ENCODE measurements around the gene LIPE.

LIPE gene

DNA sequence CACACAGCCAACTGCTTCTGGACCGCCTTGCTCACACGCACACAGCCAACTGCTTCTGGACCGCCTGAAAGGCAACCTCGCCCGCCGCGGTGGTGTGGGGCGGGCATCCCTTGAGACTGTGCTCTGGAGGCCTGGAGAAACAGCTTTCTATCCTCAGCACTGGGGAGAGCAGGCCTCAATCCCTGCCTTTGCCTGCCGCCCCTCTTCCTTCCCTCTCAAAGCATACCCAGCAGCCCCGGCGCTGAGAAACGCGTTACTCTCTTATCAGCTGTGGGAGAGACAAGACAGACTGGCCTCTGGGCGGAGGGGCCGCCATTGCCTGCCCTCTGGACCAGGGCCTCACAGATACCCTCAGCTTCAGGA lies 2.9 kb downstream of the LIPE start:
- Histone ChIP-seq H3K27me3 (ENCODE audit: insufficient read depth, low read length, poor library complexity) (no peaks in the 10 kb centered on the region), H2AFZ (ENCODE audit: low read depth, low read length) (peak overlapping the region; percentile 63), H3K36me3 (ENCODE audit: insufficient read depth, low read length) (no peaks in the 10 kb centered on the region), H3K79me2 (ENCODE audit: insufficient read depth, low read length) (no peaks in the 10 kb centered on the region), H3K4me2 (ENCODE audit: insufficient read depth, low read length) (peak overlapping the region; percentile 72), H3K27ac (ENCODE audit: low read length) (no peak overlapping the region; the same call in 1 of the 2 replicates), H3K4me1 (ENCODE audit: insufficient read depth, low read length) (peaks cover 24% of the 10 kb centered on the region), H3K9me3 (ENCODE audit: insufficient read depth, low read length, severe bottlenecking) (no peaks in the 10 kb centered on the region), H3K4me3 (ENCODE audit: low read depth in 1 of 2, low read length in 2 of 2) (peak overlapping the region in 1 of 2 experiments; percentile 70; a peak in 2 of 4 replicates), H3K9ac (ENCODE audit: low read depth, low read length) (peak overlapping the region; percentile 60; the same call in 1 of the 2 replicates), H4K20me1 (ENCODE audit: insufficient read depth, low read length) (peaks cover 14% of the 10 kb centered on the region)
- no peak for TF ChIP-seq EZH2 (IDR thresholded peaks at IDR 0.05; ENCODE audit: borderline replicate concordance, low read depth, low read length, severe bottlenecking)
- TF ChIP-seq, protein P1, sequence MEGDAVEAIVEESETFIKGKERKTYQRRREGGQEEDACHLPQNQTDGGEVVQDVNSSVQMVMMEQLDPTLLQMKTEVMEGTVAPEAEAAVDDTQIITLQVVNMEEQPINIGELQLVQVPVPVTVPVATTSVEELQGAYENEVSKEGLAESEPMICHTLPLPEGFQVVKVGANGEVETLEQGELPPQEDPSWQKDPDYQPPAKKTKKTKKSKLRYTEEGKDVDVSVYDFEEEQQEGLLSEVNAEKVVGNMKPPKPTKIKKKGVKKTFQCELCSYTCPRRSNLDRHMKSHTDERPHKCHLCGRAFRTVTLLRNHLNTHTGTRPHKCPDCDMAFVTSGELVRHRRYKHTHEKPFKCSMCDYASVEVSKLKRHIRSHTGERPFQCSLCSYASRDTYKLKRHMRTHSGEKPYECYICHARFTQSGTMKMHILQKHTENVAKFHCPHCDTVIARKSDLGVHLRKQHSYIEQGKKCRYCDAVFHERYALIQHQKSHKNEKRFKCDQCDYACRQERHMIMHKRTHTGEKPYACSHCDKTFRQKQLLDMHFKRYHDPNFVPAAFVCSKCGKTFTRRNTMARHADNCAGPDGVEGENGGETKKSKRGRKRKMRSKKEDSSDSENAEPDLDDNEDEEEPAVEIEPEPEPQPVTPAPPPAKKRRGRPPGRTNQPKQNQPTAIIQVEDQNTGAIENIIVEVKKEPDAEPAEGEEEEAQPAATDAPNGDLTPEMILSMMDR (IDR thresholded peaks at IDR 0.05; ENCODE audit: borderline replicate concordance, extremely low read depth, low read length, poor library complexity, severe bottlenecking), result no peak
- ATAC-seq (ENCODE audit: insufficient read depth, low read depth) (no peak), DNase-seq (no peak)

- Histone ChIP-seq H4K20me1 (ENCODE audit: insufficient read depth, low read length) (peaks cover 14% of the 10 kb centered on the region), H3K4me3 (ENCODE audit: low read depth in 1 of 2, low read length in 2 of 2) (peak overlapping the region; percentile 26 to 70; a peak in 3 of 4 replicates), H3K4me2 (ENCODE audit: insufficient read depth, low read length) (peak overlapping the region; percentile 72), H3K4me1 (ENCODE audit: insufficient read depth, low read length) (peaks cover 24% of the 10 kb centered on the region), H3K27ac (ENCODE audit: low read length) (peak overlapping the region; percentile 61), H3K36me3 (ENCODE audit: insufficient read depth, low read length) (no peaks in the 10 kb centered on the region), H2AFZ (ENCODE audit: low read depth, low read length) (peak overlapping the region; percentile 63), H3K9me3 (ENCODE audit: insufficient read depth, low read length, severe bottlenecking) (no peaks in the 10 kb centered on the region), H3K9ac (ENCODE audit: low read depth, low read length) (peak overlapping the region; percentile 60), H3K79me2 (ENCODE audit: insufficient read depth, low read length) (no peaks in the 10 kb centered on the region), H3K27me3 (ENCODE audit: insufficient read depth, low read length, poor library complexity) (no peaks in the 10 kb centered on the region)
- ATAC-seq (ENCODE audit: insufficient read depth, low read depth) (peak; percentile 95), DNase-seq (peak; percentile 89)
- TF ChIP-seq, protein P1 (IDR thresholded peaks at IDR 0.05; ENCODE audit: borderline replicate concordance, extremely low read depth, low read length, poor library complexity, severe bottlenecking), result no peak
- no peak for TF ChIP-seq EZH2 (IDR thresholded peaks at IDR 0.05; ENCODE audit: borderline replicate concordance, low read depth, low read length, severe bottlenecking)
These were observed 3.5 kb downstream of the LIPE start for GRCh38 chr19:42423462-42424344.

DNA sequence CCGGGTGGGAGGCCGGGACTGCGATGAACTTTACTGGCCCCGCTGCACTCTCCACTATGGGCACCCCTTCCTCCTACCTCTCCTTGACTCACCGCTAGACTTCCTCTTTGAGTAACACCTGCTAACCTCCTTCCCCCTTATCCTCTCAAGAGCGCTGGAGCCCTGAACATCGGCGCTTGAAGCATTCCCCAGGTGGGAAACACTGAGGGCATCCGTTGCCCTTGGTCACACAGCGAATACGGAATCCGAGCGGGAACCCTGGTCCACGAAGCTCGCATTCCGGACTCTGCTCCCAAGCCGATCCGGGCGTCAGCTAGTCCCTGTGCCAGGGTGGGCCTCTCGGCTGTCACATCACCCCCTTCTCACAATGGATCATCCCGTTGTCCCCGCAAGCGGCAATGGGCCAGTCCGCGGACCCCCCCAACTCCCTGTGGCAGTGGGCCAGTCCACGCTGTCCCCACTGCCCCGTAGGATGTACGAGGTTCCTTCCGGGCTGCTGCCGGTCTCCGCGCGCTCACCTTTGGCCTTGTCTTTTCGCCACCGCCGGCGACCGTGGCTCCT lies 4.2 kb downstream of the LIPE start:
- H3K27ac ChIP-seq (ENCODE audit: low read length), result peak overlapping the region; percentile 61
- H3K36me3 ChIP-seq (ENCODE audit: insufficient read depth, low read length), result no peaks in the 10 kb centered on the region
- peak; percentile 25 for ATAC-seq (ENCODE audit: insufficient read depth, low read depth)
- peak overlapping the region; percentile 63 for H2AFZ ChIP-seq (ENCODE audit: low read depth, low read length)
- H3K27me3 ChIP-seq (ENCODE audit: insufficient read depth, low read length, poor library complexity), result no peaks in the 10 kb centered on the region
- H3K9ac ChIP-seq (ENCODE audit: low read depth, low read length), result peak overlapping the region; percentile 60
- H3K4me3 ChIP-seq (ENCODE audit: low read depth in 1 of 2, low read length in 2 of 2), result peak overlapping the region; percentile 26 to 70; a peak in 3 of 4 replicates
- no peak for DNase-seq
- H3K9me3 ChIP-seq (ENCODE audit: insufficient read depth, low read length, severe bottlenecking), result no peaks in the 10 kb centered on the region
- H3K79me2 ChIP-seq (ENCODE audit: insufficient read depth, low read length), result no peaks in the 10 kb centered on the region
- H3K4me2 ChIP-seq (ENCODE audit: insufficient read depth, low read length), result peak overlapping the region; percentile 72
- H3K4me1 ChIP-seq (ENCODE audit: insufficient read depth, low read length), result peaks cover 24% of the 10 kb centered on the region
- TF ChIP-seq, protein P1 (IDR thresholded peaks at IDR 0.05; ENCODE audit: borderline replicate concordance, extremely low read depth, low read length, poor library complexity, severe bottlenecking), result no peak
- no peak for TF ChIP-seq EZH2 (IDR thresholded peaks at IDR 0.05; ENCODE audit: borderline replicate concordance, low read depth, low read length, severe bottlenecking)
- peaks cover 14% of the 10 kb centered on the region for H4K20me1 ChIP-seq (ENCODE audit: insufficient read depth, low read length)

Measured in DND-41 (cell line).